Panc1 (cell line): ENCODE measurements around the gene ZNF609. TPM values are rescaled to one million over a fixed set of nuclear protein-coding genes. Genes with fewer than 3 reads are reported as not detected.

ENCODE experiments used
- ATAC-seq: fragments of 200-7000 bp; cut with Tn5 transposase; 2 replicates; pipeline ENCODE4 v1.9.1; 2020; ENCODE audit warnings: mild to moderate bottlenecking, moderate library complexity
- BruUV-seq: library from RNA; stranded (reverse); fragments of 400-500 nt; replicated peaks from 2 replicates; lab custom pipeline; 2021; lab: Mats Ljungman, UMichigan
- CTCF ChIA-PET: fragments of 300-600 bp; sonication (Branson Sonifier 250); formaldehyde crosslinking; loops from one replicate; lab custom pipeline; 2022; ENCODE audit warnings: antibody characterized with exemption; lab: Charles Lee
- POLR2A ChIA-PET: fragments of 300-600 bp; sonication (Branson Sonifier 250); formaldehyde crosslinking; loops from one replicate; lab custom pipeline; 2022; ENCODE audit warnings: antibody characterized with exemption; lab: Charles Lee
- DNase-seq: peaks from one replicate; pipeline ENCODE4 v3.0.0-alpha.2; 2010; ENCODE audit warnings: low read depth, low spot score
- H3K27ac ChIP-seq: 2 replicates; pipeline ENCODE4 v1.5.1; 2011; ENCODE audit warnings: mild to moderate bottlenecking, low read length, inconsistent platforms
- H3K27me3 ChIP-seq: fragments of 200-500 bp; sonication (Bioruptor generic); 2 replicates; pipeline ENCODE4 v1.6.0; 2014; ENCODE audit warnings: low read length, inconsistent platforms; ENCODE audit not compliant: control insufficient read depth, insufficient read depth
- H3K36me3 ChIP-seq: fragments of 200-500 bp; sonication (Bioruptor generic); 2 replicates; pipeline ENCODE4 v1.5.1; 2014; ENCODE audit warnings: inconsistent platforms, mild to moderate bottlenecking, low read length, moderate library complexity; ENCODE audit not compliant: control insufficient read depth, insufficient read depth
- H3K4me1 ChIP-seq: 2 replicates; pipeline ENCODE4 v1.5.1; 2011; ENCODE audit warnings: inconsistent platforms, mild to moderate bottlenecking, low read length, moderate library complexity; ENCODE audit not compliant: control insufficient read depth, insufficient read depth
- H3K4me3 ChIP-seq, 2 experiments: 2 replicates each; pipeline ENCODE4 v1.5.1; 2011 to 2012; ENCODE audit warnings: low read depth in 2 of 2, low read length in 2 of 2, mild to moderate bottlenecking in 2 of 2, inconsistent platforms in 1 of 2, moderate library complexity in 1 of 2
- H3K9me3 ChIP-seq: fragments of 200-500 bp; sonication (Bioruptor generic); 2 replicates; pipeline ENCODE4 v1.5.1; 2014; ENCODE audit warnings: low read depth, mild to moderate bottlenecking, inconsistent platforms, low read length, moderate library complexity; ENCODE audit not compliant: control insufficient read depth, insufficient read depth
- CTCF ChIP-seq: fragments of 450-650 bp; IDR thresholded peaks from 2 replicates; pipeline ENCODE4 v1.5.1; 2017; ENCODE audit warnings: mild to moderate bottlenecking
- POLR2AphosphoS5 ChIP-seq: IDR thresholded peaks from 2 replicates; pipeline ENCODE4 v1.6.1; 2012; ENCODE audit warnings: mild to moderate bottlenecking, low read depth, low read length, moderate library complexity
- REST ChIP-seq, 2 experiments: IDR thresholded peaks; 2 replicates each; pipeline ENCODE4 v1.6.1; 2011 to 2012; ENCODE audit warnings: low read depth in 2 of 2, control low read depth in 1 of 2, low read length in 1 of 2, mild to moderate bottlenecking in 1 of 2, moderate library complexity in 1 of 2; ENCODE audit not compliant: insufficient read depth in 1 of 2
- SIN3A ChIP-seq: IDR thresholded peaks from 2 replicates; pipeline ENCODE4 v1.6.1; 2012; ENCODE audit warnings: low read depth, mild to moderate bottlenecking, low read length, moderate library complexity, borderline replicate concordance; ENCODE audit not compliant: insufficient read depth
- TCF7L2 ChIP-seq: IDR thresholded peaks from 2 replicates; pipeline ENCODE4 v1.6.1; 2011; ENCODE audit warnings: mild to moderate bottlenecking, low read depth, low read length, inconsistent platforms
- in situ Hi-C: cut with HindIII; loops from 2 replicates; pipeline ENCODE4 v1.10.0; 2016; ENCODE audit warnings: low sequenced_read_pairs, low pct_unique_long_range_greater_than_20kb
- intact Hi-C: fragments of 100-400 bp; cut with micrococcal nuclease; formaldehyde crosslinking; loops from one replicate; pipeline ENCODE4 v1.10.0; 2022; ENCODE audit not compliant: unreplicated experiment
- total RNA-seq: library from RNA; stranded (reverse); gene quantifications from one replicate; pipeline ENCODE4 v1.2.1, GENCODE V29; 2021; ENCODE audit not compliant: unreplicated experiment

The ZNF609 gene
- total RNA-seq, 1 experiment from 2014 or later: 47.2 TPM

- intact Hi-C loops (loop anchor here (10.0 kb wide), 1 partner anchor 228 kb away; no protein-coding TSS in a partner anchor), in situ Hi-C loops (no loop called here)
- Histone ChIP-seq H3K27ac (no peak overlapping the region), H3K4me3 (no peak overlapping the region), H3K36me3 (no peaks in the 10 kb centered on the region; the same call in 1 of the 2 replicates), H3K27me3 (no peaks in the 10 kb centered on the region), H3K9me3 (no peaks in the 10 kb centered on the region), H3K4me1 (peaks cover 15% of the 10 kb centered on the region)
- no peak for TF ChIP-seq POLR2AphosphoS5
- TF ChIP-seq CTCF: no peak
- ChIA-PET POLR2A (no interaction called here), CTCF (no interaction called here)
- no TSS peak for BruUV-seq
- ATAC-seq (no peak), DNase-seq (no peak)
Observed at GRCh38 chr15:64456634-64457108, 3.7 kb upstream of the ZNF609 start.

- Histone ChIP-seq H3K27me3 (no peaks in the 10 kb centered on the region), H3K4me3 (peak overlapping the region in 1 of 2 experiments; percentile 58; a peak in 3 of 4 replicates), H3K27ac (peak overlapping the region; percentile 82), H3K36me3 (no peaks in the 10 kb centered on the region; the same call in 1 of the 2 replicates), H3K9me3 (no peaks in the 10 kb centered on the region), H3K4me1 (peaks cover 35% of the 10 kb centered on the region)
- intact Hi-C loops (loop anchor here (10.0 kb wide), 1 partner anchor 226 kb away; no protein-coding TSS in a partner anchor), in situ Hi-C loops (no loop called here)
- no TSS peak for BruUV-seq
- no peak for DNase-seq
- CTCF ChIA-PET: no interaction called here
- TF ChIP-seq CTCF: no peak
- no peak for TF ChIP-seq POLR2AphosphoS5
- TF ChIP-seq SIN3A: no peak
- TF ChIP-seq TCF7L2: no peak
- no peak for TF ChIP-seq REST (IDR thresholded peaks at IDR 0.05; ENCODE audit: insufficient read depth in 1 of 2, low read depth in 2 of 2, low read length in 1 of 2)
- POLR2A ChIA-PET: interaction anchor here (0.6 kb wide), 1 partner anchor 18 kb away, joined by 4 read pairs; no protein-coding TSS in a partner anchor
- ATAC-seq: no peak
Observed at GRCh38 chr15:64459066-64459781, 1.2 kb upstream of the ZNF609 start.
